GM12878 (cell line): Measurements from ENCODE around the gene CD151. TPM values are rescaled to one million over a fixed set of nuclear protein-coding genes. Genes with fewer than 3 reads are reported as not detected.
A peak's percentile ranks its signal among the peaks of the same experiment; 100 is the strongest.

Experiments used
- BCL11A ChIP-seq: IDR thresholded peaks from 2 replicates; pipeline ENCODE4 v1.6.1; 2011; ENCODE audit warnings: low read depth, low read length
- BHLHE40 ChIP-seq, 2 experiments: fragments of 450-650 bp in 1 of 2; IDR thresholded peaks; 2 replicates each; pipeline ENCODE4 v1.6.1; 2011 to 2017; ENCODE audit warnings: low read depth in 2 of 2, borderline replicate concordance in 1 of 2, improper control_type of control experiment in 1 of 2, low read length in 1 of 2, mild to moderate bottlenecking in 1 of 2
- BMI1 ChIP-seq: fragments of 450-650 bp; IDR thresholded peaks from 2 replicates; pipeline ENCODE4 v1.6.1; 2016; ENCODE audit warnings: mild to moderate bottlenecking, moderate library complexity, borderline replicate concordance
- CEBPB ChIP-seq, 2 experiments: fragments of 150-350 bp in 1 of 2; IDR thresholded peaks; 2 replicates each; pipeline ENCODE4 v1.6.1; 2012 to 2014; ENCODE audit warnings: low read depth in 2 of 2, low read length in 2 of 2, borderline replicate concordance in 1 of 2, inconsistent platforms in 1 of 2
- CHD2 ChIP-seq: IDR thresholded peaks from 2 replicates; pipeline ENCODE4 v1.6.1; 2011; ENCODE audit warnings: low read depth, low read length, improper control_type of control experiment, borderline replicate concordance
- CREM ChIP-seq: IDR thresholded peaks from 2 replicates; pipeline ENCODE4 v1.6.1; 2014; ENCODE audit warnings: antibody characterized with exemption, low read depth
- EP300 ChIP-seq, 2 experiments: fragments of 150-350 bp in 1 of 2; IDR thresholded peaks; 2 replicates each; pipeline ENCODE4 v1.6.1; 2011 to 2012; ENCODE audit warnings: low read depth in 2 of 2, low read length in 2 of 2, borderline replicate concordance in 1 of 2, improper control_type of control experiment in 1 of 2, inconsistent platforms in 1 of 2; ENCODE audit not compliant: control insufficient read depth in 1 of 2
- HCFC1 ChIP-seq: fragments of 150-350 bp; IDR thresholded peaks from 2 replicates; pipeline ENCODE4 v1.6.1; 2014; ENCODE audit warnings: low read length
- HDGF ChIP-seq: fragments of 450-650 bp; IDR thresholded peaks from 2 replicates; pipeline ENCODE4 v1.6.1; 2016; ENCODE audit warnings: antibody characterized with exemption
- IKZF2 ChIP-seq, 2 experiments: fragments of 450-650 bp; IDR thresholded peaks; 2 replicates each; pipeline ENCODE4 v1.6.1; 2017; ENCODE audit warnings: mild to moderate bottlenecking in 2 of 2, moderate library complexity in 2 of 2
- KAT2A ChIP-seq: conservative IDR thresholded peaks from 2 replicates; pipeline ENCODE4 v1.6.1; 2011; ENCODE audit warnings: low read depth, low read length; ENCODE audit not compliant: control insufficient read depth
- MEF2B ChIP-seq: fragments of 450-650 bp; IDR thresholded peaks from 2 replicates; pipeline ENCODE4 v1.6.1; 2018; ENCODE audit warnings: mild to moderate bottlenecking, moderate library complexity; ENCODE audit not compliant: partially characterized antibody, poor library complexity, severe bottlenecking
- MTA2 ChIP-seq: fragments of 450-650 bp; IDR thresholded peaks from 2 replicates; pipeline ENCODE4 v1.6.1; 2016; ENCODE audit warnings: low read depth, mild to moderate bottlenecking, moderate library complexity
- POLR2AphosphoS2 ChIP-seq: IDR thresholded peaks from 2 replicates; pipeline ENCODE4 v1.6.1; 2011; ENCODE audit warnings: low read depth, mild to moderate bottlenecking, low read length, improper control_type of control experiment, moderate library complexity
- SIN3A ChIP-seq: IDR thresholded peaks from 2 replicates; pipeline ENCODE4 v1.6.1; 2012; ENCODE audit warnings: low read depth, low read length, improper control_type of control experiment
- SP1 ChIP-seq: IDR thresholded peaks from one replicate; pipeline ENCODE4 v1.6.1; 2011; ENCODE audit warnings: low read depth, low read length
- SRF ChIP-seq, 2 experiments: IDR thresholded peaks; 2 replicates each; pipeline ENCODE4 v1.6.1; 2011; ENCODE audit warnings: low read depth in 2 of 2, low read length in 2 of 2, mild to moderate bottlenecking in 1 of 2, moderate library complexity in 1 of 2
- STAT3 ChIP-seq: IDR thresholded peaks from 2 replicates; pipeline ENCODE4 v1.6.1; 2011; ENCODE audit warnings: low read depth, low read length, improper control_type of control experiment
- TARDBP ChIP-seq: IDR thresholded peaks from 2 replicates; pipeline ENCODE4 v1.6.1; 2016; ENCODE audit warnings: borderline replicate concordance
- TCF3 ChIP-seq: IDR thresholded peaks from 2 replicates; pipeline ENCODE4 v1.6.1; 2012; ENCODE audit warnings: low read depth, mild to moderate bottlenecking, low read length, borderline replicate concordance; ENCODE audit not compliant: insufficient read depth
- polyA plus RNA-seq, 11 experiments: library from polyadenylated mRNA; depleted of rRNA in 4 of 11; unstranded in 6 of 11; stranded (reverse) in 5 of 11; fragments of >200 nt; fragmentation: Nextera tagmentation in 4 of 11; fragmentation: Illumina TruSeq in 1 of 11; extraction: Ambion mirVana in 4 of 11; extraction: Trizol in 1 of 11; gene quantifications; 1 replicate in 1 of 11; 2 replicates in 10 of 11; pipeline versions ENCODE4 v1.2.1 to v1.2.3, GENCODE V29; 2011 to 2016; ENCODE audit warnings: inconsistent platforms in 2 of 11, missing spikeins in 2 of 11, low read depth in 1 of 11
- total RNA-seq, 4 experiments: library from RNA; depleted of rRNA in 3 of 4; stranded (reverse); fragments of >200 nt in 3 of 4; fragmentation: Illumina TruSeq in 1 of 4; extraction: Trizol in 1 of 4; gene quantifications; 2 replicates each; pipeline versions ENCODE4 v1.2.1 to v1.2.3, GENCODE V29; 2013 to 2021
- TF ChIP-seq, protein P1 (sequence below): fragments of 450-650 bp; IDR thresholded peaks from 2 replicates; pipeline ENCODE4 v1.6.1; 2017; ENCODE audit warnings: mild to moderate bottlenecking, moderate library complexity
- TF ChIP-seq, protein P2 (sequence below): fragments of 450-650 bp; formaldehyde crosslinking; IDR thresholded peaks from 2 replicates; pipeline ENCODE4 v1.4.0; 2022; ENCODE audit warnings: mild to moderate bottlenecking, moderate library complexity

The CD151 gene
- total and polyA plus RNA-seq, 10 of the 15 experiments (the other 5 are each of a cell fraction or from before 2014, with no cell fraction given): 0.52 to 41.7 (median 14.7) TPM

DNA sequence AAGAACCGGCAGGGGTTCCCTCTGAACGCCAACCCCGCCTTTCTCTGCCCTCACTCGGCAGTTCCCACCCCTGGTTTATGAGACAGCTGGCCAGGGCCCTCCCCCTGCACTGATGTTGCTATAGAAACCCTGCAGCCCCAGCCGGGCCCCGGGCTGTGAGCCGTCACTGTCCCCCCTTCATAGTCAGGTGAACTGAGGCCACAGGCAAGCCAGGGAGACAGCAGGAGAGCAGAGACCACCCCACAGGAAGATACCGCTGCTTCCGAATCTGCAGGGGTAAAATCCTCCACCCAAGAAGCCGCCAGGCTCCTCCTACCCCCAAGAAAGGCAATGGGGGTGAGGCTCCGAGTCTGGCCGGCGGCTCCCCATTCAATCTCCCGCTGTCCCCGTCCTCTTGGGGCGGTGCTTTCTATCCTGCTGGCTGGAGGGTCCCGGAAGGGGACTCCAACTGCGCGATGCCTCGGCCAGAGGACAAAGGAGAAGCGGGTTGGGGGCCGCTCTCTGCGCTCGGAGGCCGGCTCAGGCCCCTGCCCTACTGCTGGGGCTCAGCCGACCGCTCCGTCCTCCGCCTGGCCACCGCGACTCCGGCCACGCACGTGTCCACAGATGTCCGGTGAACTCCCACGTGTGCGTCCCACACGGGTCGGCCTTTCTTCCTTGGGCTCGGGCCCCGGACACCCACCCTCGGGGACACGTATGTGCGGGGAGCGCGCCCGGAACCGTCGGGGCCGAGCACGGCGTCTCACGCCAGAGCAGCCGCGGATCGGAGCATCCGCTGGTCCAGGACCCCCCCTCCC, 35.3 kb upstream of the CD151 start (continued):
- TF ChIP-seq HDGF (0 out of 2 replicates have a peak, but pooled peaks have one; percentile 59), SRF (IDR thresholded peaks at IDR 0.05; ENCODE audit: low read depth in 2 of 2, low read length in 2 of 2) (peak; percentile 58 to 78; a peak in 3 of 4 replicates), CHD2 (0 out of 2 replicates have a peak, but pooled peaks have one; percentile 11), POLR2AphosphoS2 (peak; percentile 48; the same call in 1 of the 2 replicates), STAT3 (no peak), MEF2B (no peak), TCF3 (0 out of 2 replicates have a peak, but pooled peaks have one; percentile 47), SP1 (peak; percentile 36), BCL11A (no peak), HCFC1 (peak; percentile 7; the same call in 1 of the 2 replicates), SIN3A (peak; percentile 93; the same call in 1 of the 2 replicates), EP300 (IDR thresholded peaks at IDR 0.05; ENCODE audit: borderline replicate concordance in 1 of 2, control insufficient read depth in 1 of 2, low read depth in 2 of 2, low read length in 2 of 2) (no peak), BHLHE40 (IDR thresholded peaks at IDR 0.05; ENCODE audit: borderline replicate concordance in 1 of 2, low read depth in 2 of 2, low read length in 1 of 2) (peak; percentile 32 to 75; a peak in 1 of 4 replicates), KAT2A (no peak), CREM (0 out of 2 replicates have a peak, but pooled peaks have one; percentile 20), TARDBP (0 out of 2 replicates have a peak, but pooled peaks have one; percentile 28), CEBPB (IDR thresholded peaks at IDR 0.05; ENCODE audit: borderline replicate concordance in 1 of 2, low read depth in 2 of 2, low read length in 2 of 2) (no peak), MTA2 (no peak), BMI1 (peak; percentile 86), IKZF2 (IDR thresholded peaks at IDR 0.05) (no peak)
- TF ChIP-seq, protein P1, sequence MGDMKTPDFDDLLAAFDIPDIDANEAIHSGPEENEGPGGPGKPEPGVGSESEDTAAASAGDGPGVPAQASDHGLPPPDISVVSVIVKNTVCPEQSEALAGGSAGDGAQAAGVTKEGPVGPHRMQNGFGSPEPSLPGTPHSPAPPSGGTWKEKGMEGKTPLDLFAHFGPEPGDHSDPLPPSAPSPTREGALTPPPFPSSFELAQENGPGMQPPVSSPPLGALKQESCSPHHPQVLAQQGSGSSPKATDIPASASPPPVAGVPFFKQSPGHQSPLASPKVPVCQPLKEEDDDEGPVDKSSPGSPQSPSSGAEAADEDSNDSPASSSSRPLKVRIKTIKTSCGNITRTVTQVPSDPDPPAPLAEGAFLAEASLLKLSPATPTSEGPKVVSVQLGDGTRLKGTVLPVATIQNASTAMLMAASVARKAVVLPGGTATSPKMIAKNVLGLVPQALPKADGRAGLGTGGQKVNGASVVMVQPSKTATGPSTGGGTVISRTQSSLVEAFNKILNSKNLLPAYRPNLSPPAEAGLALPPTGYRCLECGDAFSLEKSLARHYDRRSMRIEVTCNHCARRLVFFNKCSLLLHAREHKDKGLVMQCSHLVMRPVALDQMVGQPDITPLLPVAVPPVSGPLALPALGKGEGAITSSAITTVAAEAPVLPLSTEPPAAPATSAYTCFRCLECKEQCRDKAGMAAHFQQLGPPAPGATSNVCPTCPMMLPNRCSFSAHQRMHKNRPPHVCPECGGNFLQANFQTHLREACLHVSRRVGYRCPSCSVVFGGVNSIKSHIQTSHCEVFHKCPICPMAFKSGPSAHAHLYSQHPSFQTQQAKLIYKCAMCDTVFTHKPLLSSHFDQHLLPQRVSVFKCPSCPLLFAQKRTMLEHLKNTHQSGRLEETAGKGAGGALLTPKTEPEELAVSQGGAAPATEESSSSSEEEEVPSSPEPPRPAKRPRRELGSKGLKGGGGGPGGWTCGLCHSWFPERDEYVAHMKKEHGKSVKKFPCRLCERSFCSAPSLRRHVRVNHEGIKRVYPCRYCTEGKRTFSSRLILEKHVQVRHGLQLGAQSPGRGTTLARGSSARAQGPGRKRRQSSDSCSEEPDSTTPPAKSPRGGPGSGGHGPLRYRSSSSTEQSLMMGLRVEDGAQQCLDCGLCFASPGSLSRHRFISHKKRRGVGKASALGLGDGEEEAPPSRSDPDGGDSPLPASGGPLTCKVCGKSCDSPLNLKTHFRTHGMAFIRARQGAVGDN: 0 out of 2 replicates have a peak, but pooled peaks have one; percentile 15
- TF ChIP-seq, protein P2, sequence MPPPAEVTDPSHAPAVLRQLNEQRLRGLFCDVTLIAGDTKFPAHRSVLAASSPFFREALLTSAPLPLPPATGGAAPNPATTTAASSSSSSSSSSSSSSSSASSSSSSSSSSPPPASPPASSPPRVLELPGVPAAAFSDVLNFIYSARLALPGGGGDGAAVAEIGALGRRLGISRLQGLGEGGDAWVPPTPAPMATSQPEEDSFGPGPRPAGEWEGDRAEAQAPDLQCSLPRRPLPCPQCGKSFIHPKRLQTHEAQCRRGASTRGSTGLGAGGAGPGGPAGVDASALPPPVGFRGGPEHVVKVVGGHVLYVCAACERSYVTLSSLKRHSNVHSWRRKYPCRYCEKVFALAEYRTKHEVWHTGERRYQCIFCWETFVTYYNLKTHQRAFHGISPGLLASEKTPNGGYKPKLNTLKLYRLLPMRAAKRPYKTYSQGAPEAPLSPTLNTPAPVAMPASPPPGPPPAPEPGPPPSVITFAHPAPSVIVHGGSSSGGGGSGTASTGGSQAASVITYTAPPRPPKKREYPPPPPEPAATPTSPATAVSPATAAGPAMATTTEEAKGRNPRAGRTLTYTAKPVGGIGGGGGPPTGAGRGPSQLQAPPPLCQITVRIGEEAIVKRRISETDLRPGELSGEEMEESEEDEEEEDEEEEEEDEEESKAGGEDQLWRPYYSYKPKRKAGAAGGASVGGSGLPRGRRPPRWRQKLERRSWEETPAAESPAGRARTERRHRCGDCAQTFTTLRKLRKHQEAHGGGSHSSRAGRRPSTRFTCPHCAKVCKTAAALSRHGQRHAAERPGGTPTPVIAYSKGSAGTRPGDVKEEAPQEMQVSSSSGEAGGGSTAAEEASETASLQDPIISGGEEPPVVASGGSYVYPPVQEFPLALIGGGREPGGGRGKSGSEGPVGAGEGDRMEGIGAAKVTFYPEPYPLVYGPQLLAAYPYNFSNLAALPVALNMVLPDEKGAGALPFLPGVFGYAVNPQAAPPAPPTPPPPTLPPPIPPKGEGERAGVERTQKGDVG: no peak
